IMR-90 (cell line): ENCODE results near the gene FLT3. TPM values are rescaled to one million over a fixed set of nuclear protein-coding genes. Genes with fewer than 3 reads are reported as not detected.

Experiments used
- ATAC-seq: fragments of 200-7000 bp; cut with Tn5 transposase; 2 replicates; pipeline ENCODE4 v1.9.1; 2020; ENCODE audit warnings: low read depth, mild to moderate bottlenecking, moderate library complexity
- BruUV-seq: library from RNA; stranded (reverse); fragments of 400-500 nt; replicated peaks from 2 replicates; lab custom pipeline; 2021; lab: Mats Ljungman, UMichigan
- CTCF ChIA-PET: fragments of 300-600 bp; formaldehyde crosslinking; extraction: SDS; loops from one replicate; lab custom pipeline; 2021; ENCODE audit warnings: antibody characterized with exemption; lab: Yijun Ruan, JAX
- POLR2A ChIA-PET: fragments of 300-600 bp; sonication (Branson Sonifier 250); formaldehyde crosslinking; loops from one replicate; lab custom pipeline; 2022; ENCODE audit warnings: antibody characterized with exemption; ENCODE audit not compliant: unreplicated experiment; lab: Charles Lee
- DNase-seq: peaks from one replicate; pipeline ENCODE4 v3.0.0; 2013
- H2AFZ ChIP-seq: replicated peaks from 2 replicates; pipeline ENCODE3; 2013; ENCODE audit warnings: low read length, mild to moderate bottlenecking; ENCODE audit not compliant: poor library complexity
- H2AK5ac ChIP-seq: 2 replicates; pipeline ENCODE4 v1.6.1; 2013; ENCODE audit warnings: low read depth, low read length, inconsistent platforms
- H2AK9ac ChIP-seq: replicated peaks from 2 replicates; pipeline ENCODE3; 2013; ENCODE audit warnings: mild to moderate bottlenecking, low read depth, low read length, moderate library complexity; ENCODE audit not compliant: poor library complexity
- H2BK120ac ChIP-seq: 2 replicates; pipeline ENCODE4 v1.6.1; 2013; ENCODE audit warnings: low read depth, low read length, inconsistent platforms
- H2BK15ac ChIP-seq: 3 replicates; pipeline ENCODE4 v1.6.1; 2013; ENCODE audit warnings: low read depth, low read length, inconsistent platforms
- H2BK20ac ChIP-seq: 2 replicates; pipeline ENCODE4 v1.6.1; 2013; ENCODE audit warnings: low read depth, mild to moderate bottlenecking, inconsistent platforms, low read length, moderate library complexity
- H2BK5ac ChIP-seq: 2 replicates; pipeline ENCODE4 v1.6.1; 2013; ENCODE audit warnings: mild to moderate bottlenecking, low read depth, low read length, inconsistent platforms; ENCODE audit not compliant: poor library complexity, severe bottlenecking
- H3K14ac ChIP-seq: replicated peaks from 2 replicates; pipeline ENCODE4 v1.6.1; 2013; ENCODE audit warnings: low read depth, low read length, inconsistent platforms
- H3K18ac ChIP-seq: 2 replicates; pipeline ENCODE4 v1.6.1; 2013; ENCODE audit warnings: low read depth, low read length, control low read depth
- H3K23ac ChIP-seq: 2 replicates; pipeline ENCODE4 v1.6.1; 2013; ENCODE audit warnings: low read depth, low read length, inconsistent platforms
- H3K27ac ChIP-seq: 2 replicates; pipeline ENCODE4 v1.5.1; 2013; ENCODE audit warnings: mild to moderate bottlenecking, control low read depth, low read length; ENCODE audit not compliant: insufficient read depth
- H3K27me3 ChIP-seq: 2 replicates; pipeline ENCODE4 v1.6.1; 2013; ENCODE audit warnings: low read length; ENCODE audit not compliant: control insufficient read depth, insufficient read depth
- H3K36me3 ChIP-seq: 2 replicates; pipeline ENCODE4 v1.6.1; 2013; ENCODE audit warnings: low read length, mixed read lengths; ENCODE audit not compliant: control insufficient read depth, insufficient read depth
- H3K4ac ChIP-seq: 2 replicates; pipeline ENCODE4 v1.6.1; 2013; ENCODE audit warnings: low read depth, low read length, inconsistent platforms
- H3K4me1 ChIP-seq: 2 replicates; pipeline ENCODE4 v1.6.1; 2013; ENCODE audit warnings: low read length, mixed read lengths; ENCODE audit not compliant: control insufficient read depth, insufficient read depth
- H3K4me2 ChIP-seq: 2 replicates; pipeline ENCODE4 v1.6.1; 2013; ENCODE audit warnings: low read depth, mild to moderate bottlenecking, control low read depth, low read length, moderate library complexity
- H3K4me3 ChIP-seq: 2 replicates; pipeline ENCODE4 v1.5.1; 2013; ENCODE audit warnings: low read depth, mild to moderate bottlenecking, control low read depth, low read length, moderate library complexity; ENCODE audit not compliant: insufficient read depth
- H3K56ac ChIP-seq: 2 replicates; pipeline ENCODE4 v1.6.1; 2013; ENCODE audit warnings: low read length, inconsistent platforms; ENCODE audit not compliant: insufficient read depth; ENCODE audit errors: extremely low read depth
- H3K79me1 ChIP-seq, 2 experiments: 2 replicates each; pipeline ENCODE4 v1.6.1; 2013; ENCODE audit warnings: low read length in 2 of 2, inconsistent platforms in 1 of 2, low read depth in 1 of 2
- H3K9ac ChIP-seq: 2 replicates; pipeline ENCODE4 v1.6.1; 2013; ENCODE audit warnings: low read depth, low read length, control low read depth
- H3K9me1 ChIP-seq: 2 replicates; pipeline ENCODE4 v1.6.1; 2013; ENCODE audit warnings: low read length, inconsistent platforms; ENCODE audit not compliant: insufficient read depth
- H3K9me3 ChIP-seq: 2 replicates; pipeline ENCODE4 v1.6.1; 2013; ENCODE audit warnings: low read length; ENCODE audit not compliant: control insufficient read depth, insufficient read depth
- H4K20me1 ChIP-seq: 2 replicates; pipeline ENCODE4 v1.6.1; 2013; ENCODE audit warnings: low read length, inconsistent platforms; ENCODE audit not compliant: insufficient read depth
- H4K5ac ChIP-seq: 2 replicates; pipeline ENCODE4 v1.6.1; 2013; ENCODE audit warnings: mild to moderate bottlenecking, low read depth, low read length, control low read depth
- H4K8ac ChIP-seq, 2 experiments: 2 replicates each; pipeline ENCODE4 v1.6.1; 2013; ENCODE audit warnings: low read depth in 2 of 2, low read length in 2 of 2, control low read depth in 1 of 2, inconsistent platforms in 1 of 2
- H4K91ac ChIP-seq: 2 replicates; pipeline ENCODE4 v1.6.1; 2013; ENCODE audit warnings: low read depth, low read length, inconsistent platforms; ENCODE audit not compliant: insufficient read depth
- CEBPB ChIP-seq: IDR thresholded peaks from 2 replicates; pipeline ENCODE4 v1.6.1; 2012; ENCODE audit warnings: low read depth, low read length, improper control_type of control experiment
- CHD1 ChIP-seq: IDR thresholded peaks from 2 replicates; pipeline ENCODE4 v1.6.1; 2012; ENCODE audit warnings: low read depth, low read length, improper control_type of control experiment
- ELK1 ChIP-seq: fragments of 150-350 bp; IDR thresholded peaks from 2 replicates; pipeline ENCODE4 v1.6.1; 2016; ENCODE audit warnings: low read depth, mild to moderate bottlenecking, low read length, moderate library complexity, borderline replicate concordance
- FOS ChIP-seq: fragments of 150-350 bp; IDR thresholded peaks from 2 replicates; pipeline ENCODE4 v1.6.1; 2016; ENCODE audit warnings: low read depth, low read length
- MAFK ChIP-seq: IDR thresholded peaks from 2 replicates; pipeline ENCODE4 v1.6.1; 2012; ENCODE audit warnings: low read depth, low read length, improper control_type of control experiment
- MAZ ChIP-seq: IDR thresholded peaks from 2 replicates; pipeline ENCODE4 v1.6.1; 2012; ENCODE audit warnings: low read depth, mild to moderate bottlenecking, low read length, improper control_type of control experiment, moderate library complexity, borderline replicate concordance
- NFE2L2 ChIP-seq: fragments of 150-350 bp; IDR thresholded peaks from 2 replicates; pipeline ENCODE4 v1.6.1; 2016; ENCODE audit warnings: low read depth, mild to moderate bottlenecking, low read length
- POLR2A ChIP-seq: IDR thresholded peaks from 2 replicates; pipeline ENCODE4 v1.6.1; 2012; ENCODE audit warnings: mild to moderate bottlenecking, low read depth, low read length
- RAD21 ChIP-seq: IDR thresholded peaks from 2 replicates; pipeline ENCODE4 v1.6.1; 2012; ENCODE audit warnings: low read length, improper control_type of control experiment
- RCOR1 ChIP-seq: IDR thresholded peaks from 2 replicates; pipeline ENCODE4 v1.6.1; 2012; ENCODE audit warnings: mild to moderate bottlenecking, low read length, improper control_type of control experiment; ENCODE audit not compliant: insufficient replicate concordance
- RFX5 ChIP-seq: IDR thresholded peaks from 2 replicates; pipeline ENCODE4 v1.8.0; 2012; ENCODE audit warnings: low read depth, mild to moderate bottlenecking, low read length, moderate library complexity
- SMC3 ChIP-seq: fragments of 150-350 bp; IDR thresholded peaks from 2 replicates; pipeline ENCODE4 v1.6.1; 2016; ENCODE audit warnings: low read depth, mild to moderate bottlenecking, antibody characterized with exemption, low read length, moderate library complexity
- USF2 ChIP-seq: fragments of 150-350 bp; IDR thresholded peaks from 2 replicates; pipeline ENCODE4 v1.6.1; 2017; ENCODE audit warnings: mild to moderate bottlenecking, antibody characterized with exemption, low read length, low read depth
- WGBS, 2 experiments: methylation state at CpG; one replicate each; pipeline versions ENCODE4 v1.1.5 to v1.1.7; 2013; ENCODE audit warnings: missing lambda C conversion rate in 2 of 2; ENCODE audit not compliant: insufficient read length in 1 of 2; ENCODE audit errors: extremely low coverage in 2 of 2; 5-methylcytosine and 5-hydroxymethylcytosine counted together
- dilution Hi-C: fragments of 300-500 bp; cut with HindIII; formaldehyde crosslinking; loops from one replicate; pipeline ENCODE4 v1.14.3; 2018; ENCODE audit warnings: low sequenced_read_pairs; ENCODE audit not compliant: unreplicated experiment
- in situ Hi-C: fragments of 300-500 bp; cut with MboI; formaldehyde crosslinking; loops from 3 replicates; pipeline ENCODE4 v1.14.3; 2019; ENCODE audit warnings: low sequenced_read_pairs, inconsistent platforms, mixed read lengths
- intact Hi-C: fragments of 100-400 bp; cut with micrococcal nuclease; formaldehyde crosslinking; loops from 2 replicates; pipeline ENCODE4 v1.10.0; 2022
- polyA plus RNA-seq, 3 experiments: library from polyadenylated mRNA; depleted of rRNA; stranded (reverse); fragments of >200 nt; gene quantifications; 2 replicates each; pipeline ENCODE4 v1.2.3, GENCODE V29; 2012; ENCODE audit warnings: low replicate concordance in 1 of 3
- total RNA-seq: library from RNA; depleted of rRNA; stranded (reverse); fragments of >200 nt; gene quantifications from 2 replicates; pipeline ENCODE4 v1.2.3, GENCODE V29; 2012

FLT3 gene
- total and polyA plus RNA-seq, 2 of the 4 experiments (the other 2 are of a cell fraction), result not detected

- Histone ChIP-seq H4K20me1 (no peaks in the 10 kb centered on the region; the same call in 1 of the 2 replicates), H3K4me3 (no peak overlapping the region), H2BK120ac (no peak overlapping the region), H2AK9ac (no peak overlapping the region), H3K27ac (no peak overlapping the region), H2AFZ (no peak overlapping the region), H2BK5ac (no peak overlapping the region), H4K91ac (no peak overlapping the region), H3K4me1 (no peaks in the 10 kb centered on the region; the same call in 1 of the 2 replicates), H3K9me3 (no peaks in the 10 kb centered on the region; the same call in 1 of the 2 replicates), H3K23ac (no peak overlapping the region), H3K36me3 (no peaks in the 10 kb centered on the region), H3K18ac (no peak overlapping the region), H4K8ac (no peak overlapping the region), H3K9me1 (no peaks in the 10 kb centered on the region; the same call in 1 of the 2 replicates), H3K4me2 (no peak overlapping the region), H3K14ac (no peak overlapping the region), H3K79me1 (no peaks in the 10 kb centered on the region), H2BK15ac (no peak overlapping the region), H2BK20ac (no peak overlapping the region), H2AK5ac (no peak overlapping the region), H3K4ac (no peak overlapping the region), H3K27me3 (peaks cover 91% of the 10 kb centered on the region), H3K9ac (no peak overlapping the region), H3K56ac (no peak overlapping the region), H4K5ac (no peak overlapping the region)
- no peak for TF ChIP-seq POLR2A
- no peak for TF ChIP-seq USF2
- TF ChIP-seq CHD1, result no peak
- TF ChIP-seq CEBPB, result no peak
- TF ChIP-seq MAFK, result no peak
- TF ChIP-seq MAZ, result no peak
- TF ChIP-seq SMC3, result no peak
- no peak for TF ChIP-seq RAD21
- TF ChIP-seq NFE2L2, result no peak
- TF ChIP-seq RCOR1, result no peak
- no peak for TF ChIP-seq RFX5
- TF ChIP-seq ELK1, result no peak
- no peak for TF ChIP-seq FOS
- CTCF ChIA-PET, result no interaction called here
- intact Hi-C loops (no loop called here), dilution Hi-C loops (no loop called here), in situ Hi-C loops (loop anchor here (25.0 kb wide), 1 partner anchor 441 kb away; no protein-coding TSS in a partner anchor)
- ATAC-seq (no peak), DNase-seq (no peak)
- POLR2A ChIA-PET, result no interaction called here
- BruUV-seq, result no TSS peak
- WGBS, 2 experiments, result 10% methylated on average over 2 of the region's 65 CpGs; no CpG with 5 or more reads in 1 of the 2 experiments
These were observed 121.9 kb downstream of the FLT3 start for GRCh38 chr13:27978301-27978968.
